ENCODE data around the gene NELL1.

Gene NELL1

GRCh38 chr11:21546703-21547102 is 877.3 kb downstream of the NELL1 start:
- DNase-seq (ENCODE audit: low read depth in 1 of 2, low spot score in 1 of 2): no peak

- no peak for DNase-seq (ENCODE audit: low read depth in 1 of 2, low spot score in 1 of 2)
Observed at GRCh38 chr11:21552911-21553310, 883.5 kb downstream of the NELL1 start.

- DNase-seq (ENCODE audit: low read depth in 1 of 2, low spot score in 1 of 2): no peak
Observed at GRCh38 chr11:21553795-21554194, 884.4 kb downstream of the NELL1 start.

- no peak for DNase-seq (ENCODE audit: low read depth in 1 of 2, low spot score in 1 of 2)
Observed at GRCh38 chr11:21554284-21554683, 884.9 kb downstream of the NELL1 start.

- DNase-seq (ENCODE audit: low read depth in 1 of 2, low spot score in 1 of 2): no peak
Observed at GRCh38 chr11:21556926-21557325, 887.5 kb downstream of the NELL1 start.

- DNase-seq (ENCODE audit: low read depth in 1 of 2, low spot score in 1 of 2): no peak
Observed at GRCh38 chr11:21560466-21560975, 891.1 kb downstream of the NELL1 start.

DNA sequence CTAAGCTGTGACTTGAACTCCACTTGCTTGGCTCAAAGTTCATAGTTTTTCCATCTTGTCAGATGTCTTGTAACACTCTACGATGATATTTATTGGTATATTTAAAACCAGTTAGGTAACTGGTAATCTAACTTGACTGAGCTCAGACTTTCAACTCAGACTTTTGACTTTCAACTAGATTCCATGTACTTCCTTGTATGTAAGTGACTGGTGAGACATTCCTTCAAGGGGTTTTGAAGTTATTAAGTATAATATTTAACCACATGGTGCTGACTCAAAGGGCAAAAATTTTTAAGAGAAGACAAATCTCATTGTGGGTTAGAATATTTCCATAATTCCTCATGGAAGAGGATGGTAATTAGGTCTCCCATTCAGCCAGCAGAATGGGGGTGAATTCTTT is 892.2 kb downstream of the NELL1 start:
- DNase-seq (ENCODE audit: low read depth in 1 of 2, low spot score in 1 of 2): no peak

- no peak for DNase-seq (ENCODE audit: low read depth in 1 of 2, low spot score in 1 of 2)
Observed at GRCh38 chr11:21564095-21564494, 894.7 kb downstream of the NELL1 start.

DNA sequence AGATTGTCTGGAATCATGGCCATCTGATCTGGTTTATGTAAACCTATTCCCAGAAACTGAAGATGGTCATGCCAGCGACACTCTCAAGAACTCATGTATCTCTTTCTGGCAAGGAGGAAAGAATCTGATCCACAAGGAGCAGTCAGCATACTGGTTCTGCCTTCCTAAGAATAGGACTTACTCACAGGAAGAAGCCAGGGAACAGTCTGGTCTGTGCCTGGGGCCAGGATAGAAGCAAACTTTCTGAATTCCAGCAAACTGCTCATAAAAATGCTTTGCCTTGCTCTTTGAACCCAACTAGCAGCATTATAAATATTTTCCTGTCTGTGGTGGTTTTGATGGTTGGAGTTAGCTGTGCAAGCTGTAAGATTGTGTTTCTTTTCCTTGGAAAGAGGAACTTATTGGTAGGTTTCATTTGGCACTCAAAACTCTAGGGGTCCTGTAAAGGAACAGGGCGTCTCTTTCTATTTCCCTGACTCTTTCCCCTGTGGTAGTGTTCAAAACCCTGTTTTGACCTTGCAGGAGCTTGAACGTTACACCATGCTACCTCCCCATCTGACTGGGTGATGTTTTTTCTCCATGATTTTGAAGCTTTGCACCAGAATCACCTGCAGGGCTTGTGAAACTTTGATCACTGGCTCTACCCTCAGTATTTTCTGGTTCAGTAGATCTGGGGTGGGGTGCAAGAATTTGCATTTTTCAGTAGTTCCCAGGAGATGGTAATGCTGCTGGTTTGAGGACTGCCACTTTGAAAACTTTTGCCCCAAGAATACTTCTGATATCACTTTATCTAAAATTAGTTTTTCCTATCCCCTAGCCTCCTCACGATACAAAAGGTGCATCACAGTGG is 895.7 kb downstream of the NELL1 start:
- DNase-seq (ENCODE audit: low read depth in 1 of 2, low spot score in 1 of 2): no peak

- DNase-seq (ENCODE audit: low read depth in 1 of 2, low spot score in 1 of 2): no peak
Observed at GRCh38 chr11:21566521-21567117, 897.2 kb downstream of the NELL1 start.

- DNase-seq (ENCODE audit: low read depth in 1 of 2, low spot score in 1 of 2): no peak
Observed at GRCh38 chr11:21567645-21568290, 898.4 kb downstream of the NELL1 start.

DNA sequence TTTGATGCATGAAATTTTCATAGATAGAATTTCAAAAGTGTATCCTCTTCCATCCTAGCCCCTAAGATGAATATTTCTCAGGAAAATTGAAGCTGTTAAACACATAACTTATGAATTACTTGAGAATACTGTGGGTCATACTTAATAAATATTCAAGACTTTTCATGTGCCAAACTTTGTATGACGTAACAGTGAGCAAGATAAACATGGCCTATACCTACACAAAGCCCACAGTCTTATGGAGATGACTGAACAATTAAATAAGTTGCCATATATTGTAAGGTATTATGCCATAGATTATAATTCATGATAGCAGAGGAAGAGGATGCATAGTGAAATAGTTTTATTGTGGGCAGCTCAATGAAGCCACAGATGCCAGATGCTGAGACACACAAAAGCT is 902.8 kb downstream of the NELL1 start:
- no peak for DNase-seq (ENCODE audit: low read depth in 1 of 2, low spot score in 1 of 2)

GRCh38 chr11:21582791-21583190 is 913.4 kb downstream of the NELL1 start:
- no peak for DNase-seq (ENCODE audit: low read depth in 1 of 2, low spot score in 1 of 2)

DNA sequence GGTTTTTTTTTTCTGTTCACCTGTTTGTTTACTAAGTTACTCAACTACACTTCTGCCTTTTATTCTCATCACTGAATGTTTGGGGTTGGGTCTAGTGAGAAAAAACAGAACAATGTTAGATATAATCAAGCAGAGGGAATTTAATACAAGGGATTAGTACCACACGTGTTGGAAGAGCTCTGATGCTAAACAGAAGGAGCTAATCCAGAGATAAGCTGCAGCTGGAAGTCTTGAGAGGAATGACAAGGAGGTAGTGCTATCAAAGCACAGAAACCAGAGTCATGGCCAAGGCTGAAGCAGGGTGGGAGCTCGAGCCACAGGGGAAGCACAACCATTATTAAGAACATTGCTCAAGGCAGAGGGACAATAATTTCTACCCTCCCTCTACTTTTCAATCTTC is 919.4 kb downstream of the NELL1 start:
- no peak for DNase-seq (ENCODE audit: low read depth in 1 of 2, low spot score in 1 of 2)

DNA sequence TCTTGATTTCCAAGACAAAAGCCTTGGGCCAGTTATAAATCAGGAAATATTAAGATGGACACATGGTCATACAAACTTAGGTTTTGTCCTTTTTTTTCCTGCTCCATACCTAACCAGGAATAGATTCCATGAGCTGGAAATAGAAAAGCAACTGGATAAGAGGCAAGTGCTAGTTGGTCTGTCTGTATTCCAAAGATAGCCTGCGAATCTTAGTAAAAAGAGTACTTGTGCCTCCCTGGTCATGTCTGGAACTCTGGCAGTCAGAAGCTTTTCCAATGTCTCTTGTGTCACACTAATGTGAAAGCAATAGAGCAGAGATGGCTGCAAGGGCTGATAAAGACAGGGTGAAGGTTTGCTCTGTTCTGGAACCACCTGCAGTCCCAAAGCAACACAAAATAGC is 933.3 kb downstream of the NELL1 start:
- no peak for DNase-seq (ENCODE audit: low read depth in 1 of 2, low spot score in 1 of 2)

DNA sequence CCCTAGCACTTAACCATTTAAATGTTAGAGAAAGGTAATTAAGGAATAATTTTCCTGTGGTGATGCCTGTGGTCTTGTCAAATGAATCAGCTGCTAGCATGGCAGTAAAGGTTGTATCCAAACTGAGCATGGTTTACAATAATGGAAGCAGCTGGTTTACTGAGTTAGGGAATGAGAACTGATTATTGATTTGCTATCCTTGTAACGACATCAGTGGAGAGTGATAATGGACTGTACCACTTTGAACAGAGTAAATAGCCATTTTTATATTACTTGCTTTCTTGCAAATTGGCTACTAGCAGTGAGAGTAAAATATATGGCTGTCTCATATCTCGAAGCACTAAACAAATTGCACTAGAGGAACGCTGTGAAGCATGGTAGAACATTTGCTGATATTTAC is 934.5 kb downstream of the NELL1 start:
- no peak for DNase-seq (ENCODE audit: low read depth in 1 of 2, low spot score in 1 of 2)

GRCh38 chr11:21604564-21604963 is 935.2 kb downstream of the NELL1 start:
- DNase-seq (ENCODE audit: low read depth in 1 of 2, low spot score in 1 of 2): no peak

DNA sequence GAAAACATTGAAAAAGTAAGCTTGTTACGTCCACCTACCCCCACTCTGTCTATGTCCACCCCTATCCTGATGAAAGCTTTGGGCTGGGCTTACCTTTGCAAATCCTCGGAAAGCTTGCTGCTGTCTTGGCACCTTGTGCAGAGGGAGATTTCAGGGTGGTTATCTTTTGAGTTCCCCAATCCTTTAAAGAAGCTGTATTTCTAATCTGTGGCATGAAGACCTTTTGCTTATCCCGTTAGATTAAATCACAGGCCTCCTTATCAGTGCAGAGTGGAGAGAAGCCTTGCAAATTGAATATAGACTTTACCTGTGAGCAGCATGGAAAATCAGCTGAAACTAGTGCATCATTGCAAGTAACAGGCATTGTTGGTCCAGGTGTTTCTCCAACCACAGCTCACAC is 942.9 kb downstream of the NELL1 start:
- DNase-seq (ENCODE audit: low read depth in 1 of 2, low spot score in 1 of 2): no peak

DNA sequence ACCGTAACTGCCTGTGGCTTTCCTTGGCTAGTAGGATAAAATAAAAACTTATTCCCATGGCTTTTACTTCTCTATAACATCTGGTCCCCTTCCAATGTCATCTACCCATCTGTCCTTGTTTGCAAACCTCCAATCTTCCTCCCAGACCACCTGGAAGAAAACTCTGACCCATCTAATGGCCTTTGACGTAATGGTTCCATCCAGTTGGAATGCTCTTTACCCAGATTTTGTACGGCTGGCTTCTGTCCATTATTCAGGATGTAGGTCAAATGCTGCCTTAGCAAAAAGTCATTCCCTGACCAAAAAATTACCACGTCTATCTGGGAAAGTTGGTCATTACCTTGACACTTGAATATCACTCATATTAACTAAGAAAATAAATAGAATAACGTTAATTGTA is 945.6 kb downstream of the NELL1 start:
- no peak for DNase-seq (ENCODE audit: low read depth in 1 of 2, low spot score in 1 of 2)

DNA sequence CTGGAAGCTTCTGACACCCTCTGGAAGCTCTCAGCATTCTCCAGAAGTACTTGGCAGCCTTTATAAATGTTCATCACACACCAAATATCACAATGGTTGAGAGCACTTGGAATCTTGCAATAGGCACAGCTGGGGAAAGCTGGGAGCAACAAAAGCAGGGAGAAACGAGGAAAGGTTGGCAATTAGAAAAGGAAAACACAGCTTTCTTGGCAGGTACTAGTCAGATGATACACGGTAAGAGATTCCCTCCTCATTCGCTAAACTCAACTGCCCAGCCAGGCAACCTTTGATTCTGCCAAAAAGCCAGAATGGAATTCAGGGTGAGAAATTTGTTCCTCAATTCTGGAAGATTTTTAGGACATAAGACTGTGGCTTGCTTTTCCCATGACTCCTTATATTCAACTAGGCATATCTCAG is 946.6 kb downstream of the NELL1 start:
- no peak for DNase-seq (ENCODE audit: low read depth in 1 of 2, low spot score in 1 of 2)

DNA sequence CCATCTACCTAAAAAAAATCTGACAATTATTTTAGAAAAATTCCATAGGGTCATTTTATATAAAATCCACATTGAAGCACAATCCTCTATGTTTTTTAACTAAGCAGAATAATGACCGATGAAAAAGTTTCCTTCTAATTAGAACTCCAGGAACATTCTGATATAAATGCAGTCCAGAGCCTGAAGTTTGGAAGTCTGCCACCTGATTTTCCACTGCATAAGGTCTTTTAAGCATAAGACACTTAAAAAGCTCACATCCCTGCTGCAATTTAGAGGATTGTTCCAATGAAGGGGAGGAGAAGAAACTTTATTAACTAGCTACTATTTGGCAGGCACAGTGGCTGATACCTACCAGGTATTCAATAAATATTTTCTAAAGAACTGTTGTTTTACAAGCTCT is 953.2 kb downstream of the NELL1 start:
- DNase-seq (ENCODE audit: low read depth in 1 of 2, low spot score in 1 of 2): no peak

DNA sequence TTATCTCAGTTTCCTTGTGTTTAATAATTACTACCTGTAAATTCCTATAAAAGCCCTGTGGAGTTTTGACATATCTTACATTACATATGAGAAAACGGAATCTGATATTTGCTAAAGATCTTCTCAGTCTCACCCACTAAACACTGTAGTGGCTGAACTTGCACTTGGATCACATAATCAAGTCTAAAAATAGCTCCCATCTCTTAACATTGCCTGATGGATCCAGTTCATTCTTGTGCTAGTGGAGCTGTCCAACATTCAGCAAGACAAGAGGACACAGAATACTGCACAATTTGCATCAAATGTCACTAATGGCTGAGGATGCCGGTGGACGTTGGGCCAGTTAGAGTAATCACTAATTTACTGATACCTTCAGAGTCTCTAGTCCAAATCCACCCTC is 953.6 kb downstream of the NELL1 start:
- no peak for DNase-seq (ENCODE audit: low read depth in 1 of 2, low spot score in 1 of 2)

Data from activated CD4-positive, alpha-beta T cell treated with anti-CD3 and anti-CD28 coated beads, Interleukin-2, amount 50 U/mL, for 24 hours (primary cell).